GM23338 (cell line): ENCODE results near the gene KRTAP10-1. TPM values are rescaled to one million over a fixed set of nuclear protein-coding genes. Genes with fewer than 3 reads are reported as not detected.

ENCODE experiments used
- ATAC-seq: fragments of 200-7000 bp; cut with Tn5 transposase; 3 replicates; pipeline ENCODE4 v1.9.1; 2020
- DNase-seq: peaks from one replicate; pipeline ENCODE4 v3.0.0-alpha.2; 2015; ENCODE audit warnings: low spot score
- H2AFZ ChIP-seq: fragments of 200-600 bp; sonication (generic); 2 replicates; pipeline ENCODE4 v1.8.0; 2016; ENCODE audit warnings: antibody characterized with exemption, mild to moderate bottlenecking, moderate library complexity
- H3F3A ChIP-seq: fragments of 200-600 bp; sonication (generic); replicated peaks from 2 replicates; pipeline ENCODE4 v1.8.0; 2017; ENCODE audit warnings: antibody characterized with exemption, mixed run types, low read depth
- H3K27ac ChIP-seq: fragments of 200-600 bp; sonication (generic); 2 replicates; pipeline ENCODE4 v1.6.1; 2016; ENCODE audit warnings: low read depth
- H3K27me3 ChIP-seq: fragments of 200-600 bp; sonication (generic); 2 replicates; pipeline ENCODE4 v1.8.0; 2016; ENCODE audit warnings: mild to moderate bottlenecking, mixed run types, moderate library complexity; ENCODE audit not compliant: insufficient read depth
- H3K36me3 ChIP-seq: fragments of 200-600 bp; sonication (generic); 2 replicates; pipeline ENCODE4 v1.8.0; 2016; ENCODE audit warnings: mild to moderate bottlenecking; ENCODE audit not compliant: insufficient read depth
- H3K4me1 ChIP-seq: fragments of 200-600 bp; sonication (generic); 2 replicates; pipeline ENCODE4 v1.8.0; 2016; ENCODE audit warnings: mild to moderate bottlenecking, moderate library complexity; ENCODE audit not compliant: insufficient read depth
- H3K4me2 ChIP-seq: fragments of 200-600 bp; sonication (generic); 2 replicates; pipeline ENCODE4 v1.7.1; 2017; ENCODE audit warnings: mixed run types
- H3K4me3 ChIP-seq: fragments of 200-600 bp; sonication (generic); 2 replicates; pipeline ENCODE4 v1.6.1; 2016; ENCODE audit warnings: mixed run types
- H3K79me2 ChIP-seq: fragments of 200-600 bp; sonication (generic); replicated peaks from 2 replicates; pipeline ENCODE4 v1.8.0; 2017; ENCODE audit warnings: mild to moderate bottlenecking; ENCODE audit not compliant: insufficient read depth
- H3K9me2 ChIP-seq: fragments of 200-600 bp; sonication (generic); 2 replicates; pipeline ENCODE4 v1.8.0; 2017; ENCODE audit not compliant: insufficient read depth
- H4K20me1 ChIP-seq: fragments of 200-600 bp; sonication (generic); replicated peaks from 2 replicates; pipeline ENCODE4 v1.8.0; 2017; ENCODE audit warnings: mild to moderate bottlenecking; ENCODE audit not compliant: insufficient read depth
- H3K27ac Mint-ChIP-seq: 2 replicates; pipeline ENCODE4 v1.8.0; 2020; ENCODE audit warnings: inconsistent platforms, mild to moderate bottlenecking, moderate library complexity, mixed read lengths
- H3K27me3 Mint-ChIP-seq: 3 replicates; pipeline ENCODE4 v1.8.0; 2022; ENCODE audit warnings: low read depth, mild to moderate bottlenecking, moderate library complexity, mixed read lengths, inconsistent platforms; ENCODE audit not compliant: insufficient read depth, poor library complexity
- H3K36me3 Mint-ChIP-seq: 3 replicates; pipeline ENCODE4 v1.8.0; 2021; ENCODE audit warnings: low read depth, mild to moderate bottlenecking, inconsistent platforms, moderate library complexity, mixed read lengths
- H3K4me1 Mint-ChIP-seq: 3 replicates; pipeline ENCODE4 v1.8.0; 2020; ENCODE audit warnings: mild to moderate bottlenecking, inconsistent platforms, mixed read lengths
- H3K4me3 Mint-ChIP-seq: 3 replicates; pipeline ENCODE4 v1.8.0; 2021; ENCODE audit warnings: moderate library complexity, mild to moderate bottlenecking, inconsistent platforms, mixed read lengths
- H3K9me3 Mint-ChIP-seq: 3 replicates; pipeline ENCODE4 v1.8.0; 2020; ENCODE audit warnings: moderate library complexity, mild to moderate bottlenecking, inconsistent platforms, mixed read lengths
- CREB1 ChIP-seq: fragments of 250-450 bp; sonication (Bioruptor Pico); IDR thresholded peaks from 2 replicates; pipeline ENCODE4 v1.5.0; 2020; ENCODE audit warnings: low read depth, mild to moderate bottlenecking, moderate library complexity
- CTCF ChIP-seq, 2 experiments: fragments of 200-600 bp in 1 of 2; sonication (generic) in 1 of 2; conservative IDR thresholded peaks; 2 replicates each; pipeline versions ENCODE4 v1.5.1 to v1.6.1; 2016 to 2017; ENCODE audit warnings: antibody characterized with exemption in 2 of 2, low read depth in 2 of 2, mild to moderate bottlenecking in 2 of 2, moderate library complexity in 1 of 2
- JUNB ChIP-seq: IDR thresholded peaks from one replicate; pipeline ENCODE4 v1.6.1; 2016; ENCODE audit warnings: antibody characterized with exemption; ENCODE audit not compliant: unreplicated experiment
- NANOG ChIP-seq: IDR thresholded peaks from 2 replicates; pipeline ENCODE4 v1.6.1; 2016; ENCODE audit warnings: antibody characterized with exemption, borderline replicate concordance
- STAT1 ChIP-seq: IDR thresholded peaks from one replicate; pipeline ENCODE4 v1.6.1; 2016; ENCODE audit warnings: antibody characterized with exemption; ENCODE audit not compliant: unreplicated experiment
- polyA plus RNA-seq: library from polyadenylated mRNA; unstranded; fragments of >200 nt; fragmentation: Nextera tagmentation; extraction: Ambion mirVana; gene quantifications from 2 replicates; pipeline ENCODE4 v1.2.1, GENCODE V29; 2016
- total RNA-seq: library from RNA; depleted of rRNA; stranded (reverse); fragments of >200 nt; shearing (Covaris generic); gene quantifications from 2 replicates; pipeline ENCODE4 v1.2.3, GENCODE V29; 2014
- TF ChIP-seq, protein P1 (sequence below): fragments of 250-450 bp; sonication (Bioruptor Pico); IDR thresholded peaks from 2 replicates; pipeline ENCODE4 v1.5.0; 2020; ENCODE audit warnings: mild to moderate bottlenecking, moderate library complexity
- TF ChIP-seq, protein P2 (sequence below): IDR thresholded peaks from one replicate; pipeline ENCODE4 v1.6.1; 2018; ENCODE audit warnings: antibody characterized with exemption; ENCODE audit not compliant: unreplicated experiment

KRTAP10-1 gene
- total and polyA plus RNA-seq, 2 experiments from 2014 or later: not detected

- H2AFZ ChIP-seq: no peak overlapping the region
- H3K4me1 Mint-ChIP-seq: no peaks in the 10 kb centered on the region; the same call in 2 of the 3 replicates
- DNase-seq (no peak), ATAC-seq (no peak)
- peaks cover 2% of the 10 kb centered on the region for H3K27me3 Mint-ChIP-seq
- H3K4me2 ChIP-seq: no peak overlapping the region
- no peaks in the 10 kb centered on the region for H3F3A ChIP-seq
- no peak overlapping the region for H3K27ac ChIP-seq
- H3K27me3 ChIP-seq: no peaks in the 10 kb centered on the region
- no peaks in the 10 kb centered on the region; the same call in 2 of the 3 replicates for H3K9me3 Mint-ChIP-seq
- no peak overlapping the region for H3K27ac Mint-ChIP-seq
- H3K36me3 ChIP-seq: no peaks in the 10 kb centered on the region
- no peaks in the 10 kb centered on the region for H3K4me1 ChIP-seq
- 0 out of 2 replicates have a peak, but pooled peaks cover 2% of the 10 kb centered on the region for H3K9me2 ChIP-seq
- no peaks in the 10 kb centered on the region for H3K79me2 ChIP-seq
- no peaks in the 10 kb centered on the region for H4K20me1 ChIP-seq
- no peak for TF ChIP-seq CTCF (conservative IDR thresholded peaks at IDR 0.05; ENCODE audit: low read depth in 2 of 2)
- TF ChIP-seq CREB1: no peak
- no peak overlapping the region for H3K4me3 Mint-ChIP-seq
- H3K36me3 Mint-ChIP-seq: no peaks in the 10 kb centered on the region
- H3K4me3 ChIP-seq: no peak overlapping the region
Measured at GRCh38 chr21:44527156-44527982, 12.6 kb downstream of the KRTAP10-1 start.

DNA sequence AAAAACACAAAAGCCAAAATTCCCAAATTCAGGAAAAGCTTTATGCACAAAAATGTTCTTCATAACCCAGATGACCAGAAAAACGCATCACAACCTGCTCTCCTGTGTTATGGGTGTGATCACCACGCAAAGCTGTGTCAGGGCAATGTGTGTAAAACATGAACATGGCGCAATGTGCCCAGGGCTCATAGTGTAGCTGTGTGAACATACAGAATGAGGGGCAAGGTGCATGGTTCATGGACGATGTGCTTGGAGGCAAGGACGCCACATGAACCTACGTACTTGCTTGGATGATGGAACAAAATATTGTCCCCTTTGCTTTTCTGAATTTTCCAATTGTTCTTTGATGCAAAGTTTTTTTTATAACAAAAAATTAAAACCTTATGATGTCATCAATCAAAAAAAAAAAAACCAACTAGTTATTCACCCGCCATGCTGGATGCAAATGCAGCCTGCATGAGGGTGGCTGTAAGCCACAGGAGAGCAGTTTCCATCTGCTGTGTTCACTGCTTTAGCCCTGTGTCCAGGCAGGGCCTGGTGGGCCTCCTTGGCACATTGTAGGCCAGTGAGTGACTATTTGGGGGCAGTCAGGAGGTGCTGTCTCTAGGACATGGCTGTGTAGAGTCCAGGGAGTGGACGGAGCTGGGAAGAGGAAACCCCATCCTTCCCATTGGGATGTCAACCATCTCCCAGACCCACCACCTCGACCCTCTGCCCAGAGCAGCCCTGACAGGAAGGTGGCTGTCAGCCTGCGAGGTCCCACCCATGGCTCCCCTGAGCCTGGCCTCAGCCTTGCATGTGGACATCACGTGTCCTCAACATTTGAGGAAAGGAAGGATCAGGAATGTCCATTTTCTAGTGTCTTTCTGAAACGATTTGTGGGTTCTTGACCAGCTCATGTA is 13.6 kb downstream of the KRTAP10-1 start:
- Histone ChIP-seq H3F3A (no peaks in the 10 kb centered on the region), H4K20me1 (no peaks in the 10 kb centered on the region), H3K4me1 (no peaks in the 10 kb centered on the region), H3K79me2 (no peaks in the 10 kb centered on the region), H3K9me2 (0 out of 2 replicates have a peak, but pooled peaks cover 2% of the 10 kb centered on the region), H3K27me3 (no peaks in the 10 kb centered on the region), H3K4me2 (no peak overlapping the region), H3K36me3 (no peaks in the 10 kb centered on the region), H3K4me3 (no peak overlapping the region), H2AFZ (no peak overlapping the region), H3K27ac (no peak overlapping the region)
- Mint-ChIP-seq H3K9me3 (no peaks in the 10 kb centered on the region; the same call in 2 of the 3 replicates), H3K27ac (no peak overlapping the region), H3K36me3 (no peaks in the 10 kb centered on the region), H3K4me1 (no peaks in the 10 kb centered on the region; the same call in 2 of the 3 replicates), H3K4me3 (no peak overlapping the region), H3K27me3 (peaks cover 2% of the 10 kb centered on the region)
- ATAC-seq (no peak), DNase-seq (no peak)
- TF ChIP-seq STAT1 (no peak), NANOG (no peak), CREB1 (no peak), JUNB (no peak)
- TF ChIP-seq, protein P1, sequence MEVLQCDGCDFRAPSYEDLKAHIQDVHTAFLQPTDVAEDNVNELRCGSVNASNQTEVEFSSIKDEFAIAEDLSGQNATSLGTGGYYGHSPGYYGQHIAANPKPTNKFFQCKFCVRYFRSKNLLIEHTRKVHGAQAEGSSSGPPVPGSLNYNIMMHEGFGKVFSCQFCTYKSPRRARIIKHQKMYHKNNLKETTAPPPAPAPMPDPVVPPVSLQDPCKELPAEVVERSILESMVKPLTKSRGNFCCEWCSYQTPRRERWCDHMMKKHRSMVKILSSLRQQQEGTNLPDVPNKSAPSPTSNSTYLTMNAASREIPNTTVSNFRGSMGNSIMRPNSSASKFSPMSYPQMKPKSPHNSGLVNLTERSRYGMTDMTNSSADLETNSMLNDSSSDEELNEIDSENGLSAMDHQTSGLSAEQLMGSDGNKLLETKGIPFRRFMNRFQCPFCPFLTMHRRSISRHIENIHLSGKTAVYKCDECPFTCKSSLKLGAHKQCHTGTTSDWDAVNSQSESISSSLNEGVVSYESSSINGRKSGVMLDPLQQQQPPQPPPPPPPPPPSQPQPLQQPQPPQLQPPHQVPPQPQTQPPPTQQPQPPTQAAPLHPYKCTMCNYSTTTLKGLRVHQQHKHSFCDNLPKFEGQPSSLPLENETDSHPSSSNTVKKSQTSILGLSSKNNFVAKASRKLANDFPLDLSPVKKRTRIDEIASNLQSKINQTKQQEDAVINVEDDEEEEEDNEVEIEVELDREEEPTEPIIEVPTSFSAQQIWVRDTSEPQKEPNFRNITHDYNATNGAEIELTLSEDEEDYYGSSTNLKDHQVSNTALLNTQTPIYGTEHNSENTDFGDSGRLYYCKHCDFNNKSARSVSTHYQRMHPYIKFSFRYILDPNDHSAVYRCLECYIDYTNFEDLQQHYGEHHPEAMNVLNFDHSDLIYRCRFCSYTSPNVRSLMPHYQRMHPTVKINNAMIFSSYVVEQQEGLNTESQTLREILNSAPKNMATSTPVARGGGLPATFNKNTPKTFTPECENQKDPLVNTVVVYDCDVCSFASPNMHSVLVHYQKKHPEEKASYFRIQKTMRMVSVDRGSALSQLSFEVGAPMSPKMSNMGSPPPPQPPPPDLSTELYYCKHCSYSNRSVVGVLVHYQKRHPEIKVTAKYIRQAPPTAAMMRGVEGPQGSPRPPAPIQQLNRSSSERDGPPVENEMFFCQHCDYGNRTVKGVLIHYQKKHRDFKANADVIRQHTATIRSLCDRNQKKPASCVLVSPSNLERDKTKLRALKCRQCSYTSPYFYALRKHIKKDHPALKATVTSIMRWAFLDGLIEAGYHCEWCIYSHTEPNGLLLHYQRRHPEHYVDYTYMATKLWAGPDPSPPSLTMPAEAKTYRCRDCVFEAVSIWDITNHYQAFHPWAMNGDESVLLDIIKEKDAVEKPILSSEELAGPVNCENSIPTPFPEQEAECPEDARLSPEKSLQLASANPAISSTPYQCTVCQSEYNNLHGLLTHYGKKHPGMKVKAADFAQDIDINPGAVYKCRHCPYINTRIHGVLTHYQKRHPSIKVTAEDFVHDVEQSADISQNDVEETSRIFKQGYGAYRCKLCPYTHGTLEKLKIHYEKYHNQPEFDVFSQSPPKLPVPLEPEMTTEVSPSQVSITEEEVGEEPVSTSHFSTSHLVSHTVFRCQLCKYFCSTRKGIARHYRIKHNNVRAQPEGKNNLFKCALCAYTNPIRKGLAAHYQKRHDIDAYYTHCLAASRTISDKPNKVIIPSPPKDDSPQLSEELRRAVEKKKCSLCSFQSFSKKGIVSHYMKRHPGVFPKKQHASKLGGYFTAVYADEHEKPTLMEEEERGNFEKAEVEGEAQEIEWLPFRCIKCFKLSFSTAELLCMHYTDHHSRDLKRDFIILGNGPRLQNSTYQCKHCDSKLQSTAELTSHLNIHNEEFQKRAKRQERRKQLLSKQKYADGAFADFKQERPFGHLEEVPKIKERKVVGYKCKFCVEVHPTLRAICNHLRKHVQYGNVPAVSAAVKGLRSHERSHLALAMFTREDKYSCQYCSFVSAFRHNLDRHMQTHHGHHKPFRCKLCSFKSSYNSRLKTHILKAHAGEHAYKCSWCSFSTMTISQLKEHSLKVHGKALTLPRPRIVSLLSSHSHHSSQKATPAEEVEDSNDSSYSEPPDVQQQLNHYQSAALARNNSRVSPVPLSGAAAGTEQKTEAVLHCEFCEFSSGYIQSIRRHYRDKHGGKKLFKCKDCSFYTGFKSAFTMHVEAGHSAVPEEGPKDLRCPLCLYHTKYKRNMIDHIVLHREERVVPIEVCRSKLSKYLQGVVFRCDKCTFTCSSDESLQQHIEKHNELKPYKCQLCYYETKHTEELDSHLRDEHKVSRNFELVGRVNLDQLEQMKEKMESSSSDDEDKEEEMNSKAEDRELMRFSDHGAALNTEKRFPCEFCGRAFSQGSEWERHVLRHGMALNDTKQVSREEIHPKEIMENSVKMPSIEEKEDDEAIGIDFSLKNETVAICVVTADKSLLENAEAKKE (CRISPR knock-in tag): no peak
- TF ChIP-seq, protein P2, sequence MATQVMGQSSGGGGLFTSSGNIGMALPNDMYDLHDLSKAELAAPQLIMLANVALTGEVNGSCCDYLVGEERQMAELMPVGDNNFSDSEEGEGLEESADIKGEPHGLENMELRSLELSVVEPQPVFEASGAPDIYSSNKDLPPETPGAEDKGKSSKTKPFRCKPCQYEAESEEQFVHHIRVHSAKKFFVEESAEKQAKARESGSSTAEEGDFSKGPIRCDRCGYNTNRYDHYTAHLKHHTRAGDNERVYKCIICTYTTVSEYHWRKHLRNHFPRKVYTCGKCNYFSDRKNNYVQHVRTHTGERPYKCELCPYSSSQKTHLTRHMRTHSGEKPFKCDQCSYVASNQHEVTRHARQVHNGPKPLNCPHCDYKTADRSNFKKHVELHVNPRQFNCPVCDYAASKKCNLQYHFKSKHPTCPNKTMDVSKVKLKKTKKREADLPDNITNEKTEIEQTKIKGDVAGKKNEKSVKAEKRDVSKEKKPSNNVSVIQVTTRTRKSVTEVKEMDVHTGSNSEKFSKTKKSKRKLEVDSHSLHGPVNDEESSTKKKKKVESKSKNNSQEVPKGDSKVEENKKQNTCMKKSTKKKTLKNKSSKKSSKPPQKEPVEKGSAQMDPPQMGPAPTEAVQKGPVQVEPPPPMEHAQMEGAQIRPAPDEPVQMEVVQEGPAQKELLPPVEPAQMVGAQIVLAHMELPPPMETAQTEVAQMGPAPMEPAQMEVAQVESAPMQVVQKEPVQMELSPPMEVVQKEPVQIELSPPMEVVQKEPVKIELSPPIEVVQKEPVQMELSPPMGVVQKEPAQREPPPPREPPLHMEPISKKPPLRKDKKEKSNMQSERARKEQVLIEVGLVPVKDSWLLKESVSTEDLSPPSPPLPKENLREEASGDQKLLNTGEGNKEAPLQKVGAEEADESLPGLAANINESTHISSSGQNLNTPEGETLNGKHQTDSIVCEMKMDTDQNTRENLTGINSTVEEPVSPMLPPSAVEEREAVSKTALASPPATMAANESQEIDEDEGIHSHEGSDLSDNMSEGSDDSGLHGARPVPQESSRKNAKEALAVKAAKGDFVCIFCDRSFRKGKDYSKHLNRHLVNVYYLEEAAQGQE: no peak
